Measurements from ENCODE around the gene DUSP3.

DNA sequence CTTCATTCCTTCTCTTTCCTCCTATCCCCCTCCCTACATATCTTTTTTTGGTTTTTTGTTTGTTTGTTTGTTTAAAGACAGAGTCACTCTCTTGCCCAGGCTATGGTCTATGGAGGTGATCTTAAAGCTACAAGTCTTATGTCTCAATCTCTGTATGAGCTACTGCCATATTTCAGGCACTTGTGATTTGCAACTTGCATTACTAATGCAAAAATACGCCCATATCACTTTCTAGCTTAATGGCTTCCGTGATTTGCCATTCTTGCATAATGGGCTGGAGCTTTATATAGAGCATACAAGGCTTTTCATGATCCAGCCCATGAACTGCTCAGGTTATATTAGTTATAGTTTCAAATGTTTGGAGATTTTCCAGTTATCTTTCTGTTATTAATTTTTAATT is 9.0 kb upstream of the DUSP3 start:
- TF ChIP-seq, protein P1, sequence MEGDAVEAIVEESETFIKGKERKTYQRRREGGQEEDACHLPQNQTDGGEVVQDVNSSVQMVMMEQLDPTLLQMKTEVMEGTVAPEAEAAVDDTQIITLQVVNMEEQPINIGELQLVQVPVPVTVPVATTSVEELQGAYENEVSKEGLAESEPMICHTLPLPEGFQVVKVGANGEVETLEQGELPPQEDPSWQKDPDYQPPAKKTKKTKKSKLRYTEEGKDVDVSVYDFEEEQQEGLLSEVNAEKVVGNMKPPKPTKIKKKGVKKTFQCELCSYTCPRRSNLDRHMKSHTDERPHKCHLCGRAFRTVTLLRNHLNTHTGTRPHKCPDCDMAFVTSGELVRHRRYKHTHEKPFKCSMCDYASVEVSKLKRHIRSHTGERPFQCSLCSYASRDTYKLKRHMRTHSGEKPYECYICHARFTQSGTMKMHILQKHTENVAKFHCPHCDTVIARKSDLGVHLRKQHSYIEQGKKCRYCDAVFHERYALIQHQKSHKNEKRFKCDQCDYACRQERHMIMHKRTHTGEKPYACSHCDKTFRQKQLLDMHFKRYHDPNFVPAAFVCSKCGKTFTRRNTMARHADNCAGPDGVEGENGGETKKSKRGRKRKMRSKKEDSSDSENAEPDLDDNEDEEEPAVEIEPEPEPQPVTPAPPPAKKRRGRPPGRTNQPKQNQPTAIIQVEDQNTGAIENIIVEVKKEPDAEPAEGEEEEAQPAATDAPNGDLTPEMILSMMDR (conservative IDR thresholded peaks at IDR 0.05): no peak
- TF ChIP-seq ZFX (IDR thresholded peaks at IDR 0.05): no peak

Data from C4-2B (cell line).